ENCODE measurements around the gene ZSCAN5A.

ZSCAN5A gene

GRCh38 chr19:56321254-56321988 lies 6.8 kb upstream of the ZSCAN5A start:
- TF ChIP-seq, protein P1, sequence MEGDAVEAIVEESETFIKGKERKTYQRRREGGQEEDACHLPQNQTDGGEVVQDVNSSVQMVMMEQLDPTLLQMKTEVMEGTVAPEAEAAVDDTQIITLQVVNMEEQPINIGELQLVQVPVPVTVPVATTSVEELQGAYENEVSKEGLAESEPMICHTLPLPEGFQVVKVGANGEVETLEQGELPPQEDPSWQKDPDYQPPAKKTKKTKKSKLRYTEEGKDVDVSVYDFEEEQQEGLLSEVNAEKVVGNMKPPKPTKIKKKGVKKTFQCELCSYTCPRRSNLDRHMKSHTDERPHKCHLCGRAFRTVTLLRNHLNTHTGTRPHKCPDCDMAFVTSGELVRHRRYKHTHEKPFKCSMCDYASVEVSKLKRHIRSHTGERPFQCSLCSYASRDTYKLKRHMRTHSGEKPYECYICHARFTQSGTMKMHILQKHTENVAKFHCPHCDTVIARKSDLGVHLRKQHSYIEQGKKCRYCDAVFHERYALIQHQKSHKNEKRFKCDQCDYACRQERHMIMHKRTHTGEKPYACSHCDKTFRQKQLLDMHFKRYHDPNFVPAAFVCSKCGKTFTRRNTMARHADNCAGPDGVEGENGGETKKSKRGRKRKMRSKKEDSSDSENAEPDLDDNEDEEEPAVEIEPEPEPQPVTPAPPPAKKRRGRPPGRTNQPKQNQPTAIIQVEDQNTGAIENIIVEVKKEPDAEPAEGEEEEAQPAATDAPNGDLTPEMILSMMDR (conservative IDR thresholded peaks at IDR 0.05), result no peak
- H3K27ac ChIP-seq, result no peak overlapping the region

DNA sequence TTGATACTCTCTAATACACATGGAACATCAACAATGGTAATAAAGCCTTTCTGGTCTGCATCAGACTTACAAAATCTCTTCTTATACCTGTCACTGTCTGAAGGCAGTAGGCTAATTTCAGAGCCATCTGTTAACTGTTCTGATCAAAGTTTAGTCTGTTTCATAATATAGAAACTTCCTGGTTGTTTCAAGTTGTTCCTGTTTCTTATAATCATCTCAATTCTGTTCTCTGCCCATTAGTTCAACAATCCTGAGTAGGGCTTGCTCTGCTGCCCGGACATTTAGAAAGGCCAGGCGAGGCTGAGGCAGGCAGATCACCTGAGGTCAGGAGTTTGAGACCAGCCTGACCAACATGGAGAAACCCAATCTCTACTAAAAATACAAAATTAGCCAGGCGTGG lies 5.4 kb upstream of the ZSCAN5A start:
- TF ChIP-seq, protein P1 (conservative IDR thresholded peaks at IDR 0.05), result no peak
- H3K27ac ChIP-seq, result no peak overlapping the region

- H3K27ac ChIP-seq, result no peak overlapping the region
- TF ChIP-seq, protein P1 (conservative IDR thresholded peaks at IDR 0.05), result no peak
Measured at GRCh38 chr19:56317749-56318148, 3.1 kb upstream of the ZSCAN5A start.

- H3K27ac ChIP-seq, result no peak overlapping the region
- TF ChIP-seq, protein P1 (conservative IDR thresholded peaks at IDR 0.05), result no peak
Measured at GRCh38 chr19:56316728-56317127, 2.1 kb upstream of the ZSCAN5A start.

GRCh38 chr19:56315077-56315828 lies 614 bp upstream of the ZSCAN5A start:
- peak overlapping the region; percentile 96 for H3K27ac ChIP-seq
- TF ChIP-seq, protein P1 (conservative IDR thresholded peaks at IDR 0.05), result no peak

DNA sequence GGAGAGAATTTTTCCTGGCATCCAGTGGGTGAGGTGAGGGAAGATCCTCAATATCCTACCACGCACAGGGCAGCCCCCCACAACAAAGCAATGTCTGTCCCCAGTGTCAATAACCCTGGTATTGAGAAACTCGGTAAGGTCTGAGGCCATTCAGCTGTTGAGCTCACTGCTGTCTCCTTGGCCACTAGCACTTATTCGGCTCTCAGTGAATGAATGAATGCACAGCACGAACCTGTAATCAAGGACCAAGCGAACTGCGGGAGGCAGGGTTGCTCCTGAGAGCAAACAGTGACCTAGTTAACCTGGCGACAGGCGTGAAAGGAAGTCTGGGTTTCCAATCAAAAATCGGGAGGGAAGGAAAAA lies 640 bp downstream of the ZSCAN5A start:
- peak overlapping the region; percentile 96 for H3K27ac ChIP-seq
- TF ChIP-seq, protein P1 (conservative IDR thresholded peaks at IDR 0.05), result no peak

DNA sequence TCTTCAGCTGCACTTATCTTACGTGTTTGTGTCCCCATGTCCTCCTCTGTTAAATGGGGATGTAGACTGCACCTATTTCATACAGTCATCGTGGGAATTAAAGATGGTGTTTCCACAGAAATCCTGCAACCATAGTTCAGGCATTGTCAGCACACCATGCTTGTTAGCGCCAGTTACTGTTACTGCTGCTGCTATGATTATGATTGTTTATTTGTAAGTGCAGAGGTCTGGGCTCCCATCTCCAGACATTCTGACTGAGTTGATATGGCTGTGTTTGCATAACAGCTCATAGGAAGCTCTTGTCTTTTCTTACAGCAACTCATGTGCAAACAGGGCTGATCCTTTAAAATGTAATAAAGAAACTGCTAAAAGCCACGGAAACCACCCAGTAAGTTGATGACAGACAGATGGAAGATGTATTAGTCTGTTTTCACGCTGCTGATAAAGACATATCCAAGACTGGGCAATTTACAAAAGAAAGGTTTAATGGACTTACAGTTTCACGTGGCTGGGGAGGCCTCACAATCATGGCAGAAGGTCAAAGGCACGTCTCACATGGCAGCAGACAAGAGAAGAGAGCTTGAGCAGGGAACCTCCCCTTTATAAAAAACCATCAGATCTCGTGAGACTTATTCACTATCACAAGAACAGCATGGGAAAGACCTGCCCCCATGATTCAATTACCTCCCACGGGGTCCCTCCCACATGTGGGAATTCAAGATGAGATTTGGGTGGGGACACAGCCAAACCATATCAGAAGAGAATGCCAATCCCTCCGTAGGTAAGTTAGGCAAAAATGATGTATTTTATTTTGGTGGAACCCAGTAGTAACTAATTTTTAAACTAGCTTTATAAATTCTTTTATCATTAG lies 1.6 kb downstream of the ZSCAN5A start:
- H3K27ac ChIP-seq, result peak overlapping the region; percentile 96; the same call in 1 of the 2 replicates
- TF ChIP-seq, protein P1 (conservative IDR thresholded peaks at IDR 0.05), result no peak

Data from VCaP (cell line).